Measurements from ENCODE around the gene SZT2.
"Not testable (repeated sequence)": the region's sequence is repeated elsewhere in the genome, so short reads cannot be mapped to it uniquely, and the experiment has no call there.

The SZT2 gene

DNA sequence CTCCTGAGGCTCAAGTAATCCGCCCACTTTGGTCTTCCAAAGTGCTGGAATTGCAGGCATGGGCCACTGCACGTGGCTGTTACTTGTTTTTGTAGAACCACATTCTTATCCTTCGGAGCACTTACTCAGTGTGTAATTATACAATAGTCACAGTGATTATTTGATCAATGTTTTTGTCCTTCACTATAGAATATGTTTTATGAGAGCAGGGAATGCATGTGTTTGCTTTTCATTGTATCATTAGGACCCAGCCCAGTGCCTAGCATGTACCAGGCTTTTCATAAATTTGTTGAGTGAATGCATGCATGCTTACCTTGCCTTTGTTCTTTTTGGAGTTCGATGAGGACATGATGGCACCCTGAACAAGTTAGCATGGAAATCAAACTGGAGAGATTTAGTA, 5.8 kb downstream of the SZT2 start:
- peaks cover 2% of the 10 kb centered on the region; the same call in 1 of the 2 replicates for H4K20me1 ChIP-seq (ENCODE audit: insufficient read depth, low read length)
- TF ChIP-seq, protein P1, sequence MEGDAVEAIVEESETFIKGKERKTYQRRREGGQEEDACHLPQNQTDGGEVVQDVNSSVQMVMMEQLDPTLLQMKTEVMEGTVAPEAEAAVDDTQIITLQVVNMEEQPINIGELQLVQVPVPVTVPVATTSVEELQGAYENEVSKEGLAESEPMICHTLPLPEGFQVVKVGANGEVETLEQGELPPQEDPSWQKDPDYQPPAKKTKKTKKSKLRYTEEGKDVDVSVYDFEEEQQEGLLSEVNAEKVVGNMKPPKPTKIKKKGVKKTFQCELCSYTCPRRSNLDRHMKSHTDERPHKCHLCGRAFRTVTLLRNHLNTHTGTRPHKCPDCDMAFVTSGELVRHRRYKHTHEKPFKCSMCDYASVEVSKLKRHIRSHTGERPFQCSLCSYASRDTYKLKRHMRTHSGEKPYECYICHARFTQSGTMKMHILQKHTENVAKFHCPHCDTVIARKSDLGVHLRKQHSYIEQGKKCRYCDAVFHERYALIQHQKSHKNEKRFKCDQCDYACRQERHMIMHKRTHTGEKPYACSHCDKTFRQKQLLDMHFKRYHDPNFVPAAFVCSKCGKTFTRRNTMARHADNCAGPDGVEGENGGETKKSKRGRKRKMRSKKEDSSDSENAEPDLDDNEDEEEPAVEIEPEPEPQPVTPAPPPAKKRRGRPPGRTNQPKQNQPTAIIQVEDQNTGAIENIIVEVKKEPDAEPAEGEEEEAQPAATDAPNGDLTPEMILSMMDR (IDR thresholded peaks at IDR 0.05; ENCODE audit: borderline replicate concordance, extremely low read depth, low read length, poor library complexity, severe bottlenecking): no peak
- TF ChIP-seq EZH2 (IDR thresholded peaks at IDR 0.05; ENCODE audit: borderline replicate concordance, low read depth, low read length, severe bottlenecking): no peak
- no peak overlapping the region for H2AFZ ChIP-seq (ENCODE audit: low read depth, low read length)
- DNase-seq (no peak), ATAC-seq (ENCODE audit: insufficient read depth, low read depth) (no peak)
- H3K4me1 ChIP-seq (ENCODE audit: insufficient read depth, low read length): peaks cover 11% of the 10 kb centered on the region
- no peak overlapping the region for H3K9ac ChIP-seq (ENCODE audit: low read depth, low read length)
- peaks cover 15% of the 10 kb centered on the region for H3K36me3 ChIP-seq (ENCODE audit: insufficient read depth, low read length)
- H3K27ac ChIP-seq (ENCODE audit: low read length): no peak overlapping the region
- no peak overlapping the region for H3K4me2 ChIP-seq (ENCODE audit: insufficient read depth, low read length)
- no peak overlapping the region for H3K4me3 ChIP-seq (ENCODE audit: low read depth in 1 of 2, low read length in 2 of 2)
- H3K9me3 ChIP-seq (ENCODE audit: insufficient read depth, low read length, severe bottlenecking): no peaks in the 10 kb centered on the region
- H3K79me2 ChIP-seq (ENCODE audit: insufficient read depth, low read length): peaks cover 44% of the 10 kb centered on the region
- H3K27me3 ChIP-seq (ENCODE audit: insufficient read depth, low read length, poor library complexity): no peaks in the 10 kb centered on the region

DNA sequence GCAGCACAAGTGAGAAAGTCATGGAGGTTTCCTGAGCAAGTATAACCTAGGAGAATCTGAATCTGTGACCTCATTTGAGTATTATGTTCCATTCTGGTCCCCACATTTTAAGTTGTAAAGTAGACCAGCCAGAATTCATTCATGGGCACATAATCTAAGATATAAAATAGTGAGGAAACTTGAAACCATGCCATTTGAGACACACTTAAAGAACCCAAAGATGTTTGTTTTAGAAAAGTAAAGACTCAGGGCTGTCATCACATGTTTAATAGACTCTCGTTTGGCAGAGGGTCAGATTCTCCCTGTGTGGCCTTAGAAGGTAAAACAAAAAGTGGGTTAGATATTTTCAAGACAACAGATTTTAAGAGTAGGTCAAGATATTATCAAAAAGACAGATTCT, 6.4 kb downstream of the SZT2 start:
- no peak overlapping the region for H3K27ac ChIP-seq (ENCODE audit: low read length)
- H4K20me1 ChIP-seq (ENCODE audit: insufficient read depth, low read length): peaks cover 2% of the 10 kb centered on the region; the same call in 1 of the 2 replicates
- no peak overlapping the region for H3K4me3 ChIP-seq (ENCODE audit: low read depth in 1 of 2, low read length in 2 of 2)
- no peak overlapping the region for H3K4me2 ChIP-seq (ENCODE audit: insufficient read depth, low read length)
- TF ChIP-seq, protein P1 (IDR thresholded peaks at IDR 0.05; ENCODE audit: borderline replicate concordance, extremely low read depth, low read length, poor library complexity, severe bottlenecking): no peak
- TF ChIP-seq EZH2 (IDR thresholded peaks at IDR 0.05; ENCODE audit: borderline replicate concordance, low read depth, low read length, severe bottlenecking): no peak
- no peak overlapping the region for H2AFZ ChIP-seq (ENCODE audit: low read depth, low read length)
- peaks cover 38% of the 10 kb centered on the region for H3K79me2 ChIP-seq (ENCODE audit: insufficient read depth, low read length)
- ATAC-seq (ENCODE audit: insufficient read depth, low read depth) (no peak), DNase-seq (no peak)
- H3K4me1 ChIP-seq (ENCODE audit: insufficient read depth, low read length): peaks cover 6% of the 10 kb centered on the region
- H3K9me3 ChIP-seq (ENCODE audit: insufficient read depth, low read length, severe bottlenecking): no peaks in the 10 kb centered on the region
- no peaks in the 10 kb centered on the region for H3K27me3 ChIP-seq (ENCODE audit: insufficient read depth, low read length, poor library complexity)
- no peak overlapping the region for H3K9ac ChIP-seq (ENCODE audit: low read depth, low read length)
- peaks cover 15% of the 10 kb centered on the region for H3K36me3 ChIP-seq (ENCODE audit: insufficient read depth, low read length)

DNA sequence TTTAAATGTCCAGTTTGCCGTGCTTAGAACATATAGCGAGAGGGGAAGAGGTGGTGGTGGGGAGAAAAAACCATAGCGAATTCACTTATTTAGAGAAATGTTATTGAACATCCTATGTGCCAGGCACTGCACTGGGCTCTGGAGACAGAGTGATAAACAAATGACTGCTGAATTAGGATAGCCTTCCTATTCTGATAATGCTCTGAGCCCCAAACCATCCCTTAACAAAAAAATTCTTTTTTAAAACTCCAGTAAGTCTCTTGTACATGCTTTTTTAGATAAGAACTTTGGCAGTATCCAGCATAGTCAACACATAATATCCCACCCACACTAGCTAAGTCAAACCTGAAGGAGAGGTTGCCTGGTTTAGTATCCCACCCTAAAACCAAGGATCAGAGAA, 8.5 kb downstream of the SZT2 start:
- H3K36me3 ChIP-seq (ENCODE audit: insufficient read depth, low read length): peaks cover 27% of the 10 kb centered on the region
- no peak overlapping the region for H3K4me3 ChIP-seq (ENCODE audit: low read depth in 1 of 2, low read length in 2 of 2)
- TF ChIP-seq EZH2 (IDR thresholded peaks at IDR 0.05; ENCODE audit: borderline replicate concordance, low read depth, low read length, severe bottlenecking): no peak
- TF ChIP-seq, protein P1 (IDR thresholded peaks at IDR 0.05; ENCODE audit: borderline replicate concordance, extremely low read depth, low read length, poor library complexity, severe bottlenecking): no peak
- DNase-seq (no peak), ATAC-seq (ENCODE audit: insufficient read depth, low read depth) (no peak)
- no peaks in the 10 kb centered on the region for H3K27me3 ChIP-seq (ENCODE audit: insufficient read depth, low read length, poor library complexity)
- H3K9me3 ChIP-seq (ENCODE audit: insufficient read depth, low read length, severe bottlenecking): no peaks in the 10 kb centered on the region
- no peak overlapping the region for H3K9ac ChIP-seq (ENCODE audit: low read depth, low read length)
- H3K27ac ChIP-seq (ENCODE audit: low read length): no peak overlapping the region
- H2AFZ ChIP-seq (ENCODE audit: low read depth, low read length): no peak overlapping the region
- peaks cover 25% of the 10 kb centered on the region for H3K79me2 ChIP-seq (ENCODE audit: insufficient read depth, low read length)
- no peak overlapping the region for H3K4me2 ChIP-seq (ENCODE audit: insufficient read depth, low read length)
- no peaks in the 10 kb centered on the region for H4K20me1 ChIP-seq (ENCODE audit: insufficient read depth, low read length)
- no peaks in the 10 kb centered on the region for H3K4me1 ChIP-seq (ENCODE audit: insufficient read depth, low read length)

- not testable (repeated sequence) for H3K27ac ChIP-seq (ENCODE audit: low read length); H3K9ac ChIP-seq (ENCODE audit: low read depth, low read length); H4K20me1 ChIP-seq (ENCODE audit: insufficient read depth, low read length); H3K27me3 ChIP-seq (ENCODE audit: insufficient read depth, low read length, poor library complexity); H3K4me2 ChIP-seq (ENCODE audit: insufficient read depth, low read length); H3K9me3 ChIP-seq (ENCODE audit: insufficient read depth, low read length, severe bottlenecking); H3K4me3 ChIP-seq (ENCODE audit: low read depth in 1 of 2, low read length in 2 of 2); H3K4me1 ChIP-seq (ENCODE audit: insufficient read depth, low read length); H2AFZ ChIP-seq (ENCODE audit: low read depth, low read length); ATAC-seq (ENCODE audit: insufficient read depth, low read depth); DNase-seq
- peaks cover 42% of the 10 kb centered on the region for H3K36me3 ChIP-seq (ENCODE audit: insufficient read depth, low read length)
- H3K79me2 ChIP-seq (ENCODE audit: insufficient read depth, low read length): peaks cover 11% of the 10 kb centered on the region; the same call in 1 of the 2 replicates
Observed at GRCh38 chr1:43400441-43400840, 10.7 kb downstream of the SZT2 start.
